Urinary bladder (tissue), 4 donors: ENCODE data around the gene ARMC8. TPM values are rescaled to one million over a fixed set of nuclear protein-coding genes. Genes with fewer than 3 reads are reported as not detected.

Experiments
- DNase-seq: peaks from one replicate; pipeline ENCODE4 v3.0.0-alpha.2; 2015; ENCODE audit errors: extremely low spot score
- H3K27ac ChIP-seq: one replicate; pipeline ENCODE4 v1.5.1; 2013; ENCODE audit warnings: low read depth, mild to moderate bottlenecking, moderate library complexity
- H3K36me3 ChIP-seq: one replicate; pipeline ENCODE4 v1.6.1; 2013; ENCODE audit warnings: mild to moderate bottlenecking, moderate library complexity; ENCODE audit not compliant: insufficient read depth
- H3K4me1 ChIP-seq: one replicate; pipeline ENCODE4 v1.6.1; 2013; ENCODE audit warnings: mild to moderate bottlenecking, moderate library complexity; ENCODE audit not compliant: insufficient read depth
- H3K4me3 ChIP-seq: one replicate; pipeline ENCODE4 v1.5.1; 2013; ENCODE audit warnings: low read depth, low read length
- WGBS: extraction: QIAGEN DNeasy Blood & Tissue Kit; methylation state at CpG from one replicate; pipeline ENCODE4 v1.1.7; 2013; 5-methylcytosine and 5-hydroxymethylcytosine counted together
- polyA plus RNA-seq: library from polyadenylated mRNA; stranded (reverse); fragments of 200-250 nt; gene quantifications from one replicate; pipeline ENCODE4 v1.2.3, GENCODE V29; 2013
- total RNA-seq: library from RNA; depleted of rRNA; stranded (reverse); fragments of >200 nt; gene quantifications from one replicate; pipeline ENCODE4 v1.2.3, GENCODE V29; 2014
- donor health status: healthy with polysubstance abuse.
- donor health status: healthy.

Gene ARMC8
- total and polyA plus RNA-seq, 2 donors: 33.0 to 83.3 TPM

DNA sequence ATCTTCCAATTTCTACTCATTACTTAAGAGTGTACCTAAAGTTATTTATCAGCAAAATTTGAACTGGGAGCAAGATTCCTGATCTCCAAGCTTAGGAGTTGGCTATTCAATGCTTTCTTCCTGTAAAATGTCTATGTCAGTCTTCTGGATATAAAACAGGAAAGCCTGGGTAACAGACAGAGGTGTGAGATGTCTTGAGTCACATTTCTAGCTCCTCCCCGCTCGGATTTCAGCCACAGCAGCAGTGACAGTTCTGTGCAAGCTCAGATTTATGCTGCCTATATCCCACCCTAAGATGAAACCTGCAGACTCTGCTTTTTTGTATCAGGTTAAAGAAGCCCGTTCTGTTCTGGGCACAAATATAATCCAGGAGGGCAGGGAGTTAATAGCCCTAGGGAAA, 2.1 kb upstream of the ARMC8 start:
- no peaks in the 10 kb centered on the region for H3K4me1 ChIP-seq
- no peak overlapping the region for H3K27ac ChIP-seq
- DNase-seq: no peak
- no peaks in the 10 kb centered on the region for H3K36me3 ChIP-seq
- 31% methylated on average over 3 of the region's 3 CpGs for WGBS
- no peak overlapping the region for H3K4me3 ChIP-seq

DNA sequence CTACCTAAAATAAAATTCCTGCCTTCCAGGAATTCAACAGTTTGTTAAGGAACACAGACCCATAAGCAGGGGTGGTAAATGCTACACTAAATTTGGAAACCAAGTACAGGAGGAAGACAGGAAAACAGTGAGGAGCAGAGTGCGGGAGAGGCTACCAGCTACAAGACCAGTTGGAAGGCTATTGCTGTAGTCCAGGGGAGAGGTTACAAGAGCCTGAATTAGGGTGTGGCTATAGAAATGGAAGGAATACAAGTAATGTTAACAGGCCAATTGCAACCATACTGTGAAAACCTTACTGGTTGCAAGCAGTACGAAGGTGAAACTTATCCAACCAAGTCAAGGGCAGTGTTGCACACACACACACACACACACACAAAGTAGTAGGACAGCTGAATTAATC, 880 bp upstream of the ARMC8 start:
- no peak for DNase-seq
- H3K36me3 ChIP-seq: no peaks in the 10 kb centered on the region
- peak overlapping the region; percentile 87 for H3K4me3 ChIP-seq
- WGBS: 75% methylated on average over 2 of the region's 2 CpGs
- H3K27ac ChIP-seq: no peak overlapping the region
- no peaks in the 10 kb centered on the region for H3K4me1 ChIP-seq

DNA sequence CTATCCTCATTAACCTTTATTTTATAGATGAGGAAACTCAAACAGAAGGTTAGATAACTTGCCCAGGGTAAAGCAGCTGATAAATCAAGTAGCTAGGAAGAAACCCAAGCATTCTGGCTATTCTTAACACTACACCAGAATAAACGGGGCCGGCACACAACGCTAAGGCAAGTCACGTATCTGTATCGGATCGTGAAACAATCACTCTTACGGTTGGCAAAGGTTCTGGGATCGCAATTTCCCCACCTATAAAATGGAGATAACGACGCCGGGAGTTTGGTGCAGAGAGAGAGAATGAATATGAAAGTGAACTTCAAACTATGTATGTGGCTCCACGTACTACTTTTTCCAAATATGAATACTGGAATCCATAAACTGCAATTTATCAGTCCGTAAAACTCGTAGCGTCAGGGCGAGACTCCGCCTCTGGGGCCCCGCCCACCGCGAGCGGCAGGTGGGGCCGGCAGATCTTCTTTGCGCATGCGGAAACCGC, 252 bp upstream of the ARMC8 start:
- Histone ChIP-seq H3K27ac (peak overlapping the region; percentile 95), H3K4me3 (peak overlapping the region; percentile 87), H3K4me1 (no peaks in the 10 kb centered on the region), H3K36me3 (no peaks in the 10 kb centered on the region)
- under 1% methylated on average over 25 of the region's 25 CpGs for WGBS
- peak; percentile 81 for DNase-seq

DNA sequence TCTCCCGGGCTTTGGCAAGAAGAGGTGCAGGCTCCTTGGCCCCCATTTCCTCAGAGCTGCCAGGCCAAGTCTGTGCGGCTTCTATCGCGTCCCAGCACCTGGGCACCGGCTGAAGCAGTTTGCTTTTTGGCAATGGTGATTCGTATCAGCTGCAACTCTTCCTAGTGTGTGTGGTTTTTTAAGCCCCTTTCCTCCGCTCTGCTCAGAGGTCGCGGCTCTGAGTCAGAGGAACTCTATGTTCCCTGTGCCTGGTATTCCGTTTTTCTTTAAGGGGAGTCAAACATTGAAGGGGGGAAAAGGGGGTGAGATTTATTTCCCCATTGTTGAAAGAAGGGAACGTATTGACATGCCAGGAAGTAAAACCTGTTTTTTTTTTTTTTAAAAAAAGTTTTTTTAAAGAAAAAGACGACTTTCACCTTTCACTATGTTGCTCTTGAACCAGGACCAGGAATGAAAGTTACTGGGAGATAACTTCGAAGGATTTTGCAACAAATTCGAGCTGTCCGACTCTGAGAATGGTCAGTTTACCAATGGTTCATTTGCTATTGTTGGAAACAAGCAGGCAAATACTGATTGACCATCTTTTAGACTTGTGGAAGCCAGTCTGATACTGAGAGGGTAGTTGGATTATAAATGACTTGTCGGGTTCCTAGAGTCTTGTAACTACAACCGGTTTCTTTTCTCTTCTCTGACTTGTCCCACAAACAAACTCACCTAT, 1.1 kb downstream of the ARMC8 start:
- H3K36me3 ChIP-seq: no peaks in the 10 kb centered on the region
- DNase-seq: no peak
- peak overlapping the region; percentile 87 for H3K4me3 ChIP-seq
- H3K27ac ChIP-seq: peak overlapping the region; percentile 95
- 6% methylated on average over 17 of the region's 17 CpGs for WGBS
- no peaks in the 10 kb centered on the region for H3K4me1 ChIP-seq

DNA sequence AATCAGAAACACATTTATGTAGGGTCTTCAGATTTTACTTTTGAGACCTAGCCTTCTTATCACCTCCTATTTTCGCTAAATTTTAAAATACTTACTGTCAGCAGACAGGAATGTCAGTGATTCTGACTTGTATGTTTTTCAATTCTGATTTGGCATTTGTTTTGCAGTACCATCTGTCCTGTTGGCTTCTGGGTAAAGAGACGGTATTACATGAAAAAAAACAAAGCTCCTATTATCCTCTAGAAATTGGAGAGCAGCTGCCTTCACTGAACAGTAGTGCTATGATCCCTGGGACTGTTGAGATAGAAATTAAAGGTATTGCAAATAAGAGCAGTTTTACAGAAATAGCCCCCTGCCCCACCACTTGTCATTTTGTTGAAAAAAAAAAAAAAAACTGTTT, 8.4 kb downstream of the ARMC8 start:
- H3K4me3 ChIP-seq: no peak overlapping the region
- no peaks in the 10 kb centered on the region for H3K36me3 ChIP-seq
- no peak overlapping the region for H3K27ac ChIP-seq
- WGBS: 70% methylated on average over 2 of the region's 2 CpGs
- no peaks in the 10 kb centered on the region for H3K4me1 ChIP-seq
- DNase-seq: no peak

DNA sequence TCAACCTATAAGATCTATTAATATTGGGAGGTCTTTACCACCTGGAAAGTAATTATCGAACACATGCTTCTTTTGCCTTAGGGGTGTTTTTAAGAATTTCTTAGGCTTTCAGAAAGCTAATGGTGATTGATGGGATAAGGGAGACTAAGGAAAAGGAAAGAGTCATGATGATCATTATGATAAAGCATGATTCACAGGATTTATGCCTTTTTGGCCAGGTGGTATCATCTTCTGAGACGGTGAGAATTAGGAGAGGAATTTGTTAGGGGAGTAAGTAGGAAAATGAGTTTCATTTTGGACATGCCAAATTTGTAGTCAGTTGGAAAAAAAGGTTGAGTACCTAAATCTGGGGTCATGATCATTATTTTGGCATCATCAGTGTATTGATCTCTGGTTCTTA, 8.9 kb downstream of the ARMC8 start:
- H3K27ac ChIP-seq: no peak overlapping the region
- no peaks in the 10 kb centered on the region for H3K4me1 ChIP-seq
- 86% methylated on average over 2 of the region's 2 CpGs for WGBS
- DNase-seq: no peak
- H3K4me3 ChIP-seq: no peak overlapping the region
- H3K36me3 ChIP-seq: no peaks in the 10 kb centered on the region

DNA sequence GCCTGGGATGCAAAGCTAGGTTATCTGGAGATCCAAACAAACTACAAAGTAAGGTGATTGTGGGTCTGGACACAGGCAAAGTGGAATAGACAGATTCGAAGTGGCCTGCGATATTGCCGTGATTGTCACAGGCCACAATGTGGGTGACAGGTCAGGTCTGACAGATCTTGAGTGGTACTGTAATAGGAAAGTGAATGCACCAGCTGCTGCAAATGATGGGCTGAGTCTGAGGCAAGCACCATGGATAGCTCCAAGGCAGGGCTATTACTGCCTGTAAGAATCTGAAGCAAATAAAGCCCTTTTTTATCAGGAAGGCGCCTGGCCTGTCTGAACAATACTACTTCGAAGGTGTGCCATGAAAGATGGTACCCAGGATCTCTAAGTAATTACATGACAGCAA, 10.0 kb downstream of the ARMC8 start:
- Histone ChIP-seq H3K4me3 (no peak overlapping the region), H3K27ac (no peak overlapping the region), H3K36me3 (no peaks in the 10 kb centered on the region), H3K4me1 (no peaks in the 10 kb centered on the region)
- WGBS: 80% methylated on average over 5 of the region's 5 CpGs
- no peak for DNase-seq

DNA sequence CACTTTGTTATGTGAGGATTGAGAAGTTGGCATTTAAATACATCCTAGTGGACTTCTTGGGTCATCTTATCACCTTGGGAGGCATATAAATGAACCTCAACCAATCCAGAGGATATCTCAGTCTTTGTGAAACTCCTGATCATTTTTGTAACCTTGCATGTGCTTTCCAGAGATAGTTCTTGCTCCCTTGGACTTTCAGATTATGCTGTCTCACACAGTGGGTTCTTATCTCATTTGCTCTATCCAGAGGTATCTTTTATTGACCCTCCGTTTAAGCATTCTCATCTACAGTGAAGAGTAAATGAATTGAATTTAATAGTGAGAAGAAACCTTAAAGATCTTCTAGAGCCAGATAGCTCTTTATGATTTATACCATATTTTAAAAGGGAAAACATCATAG, 10.4 kb downstream of the ARMC8 start:
- Histone ChIP-seq H3K4me3 (no peak overlapping the region), H3K4me1 (no peaks in the 10 kb centered on the region), H3K27ac (no peak overlapping the region), H3K36me3 (no peaks in the 10 kb centered on the region)
- 88% methylated on average over 1 of the region's 1 CpG for WGBS
- DNase-seq: no peak

DNA sequence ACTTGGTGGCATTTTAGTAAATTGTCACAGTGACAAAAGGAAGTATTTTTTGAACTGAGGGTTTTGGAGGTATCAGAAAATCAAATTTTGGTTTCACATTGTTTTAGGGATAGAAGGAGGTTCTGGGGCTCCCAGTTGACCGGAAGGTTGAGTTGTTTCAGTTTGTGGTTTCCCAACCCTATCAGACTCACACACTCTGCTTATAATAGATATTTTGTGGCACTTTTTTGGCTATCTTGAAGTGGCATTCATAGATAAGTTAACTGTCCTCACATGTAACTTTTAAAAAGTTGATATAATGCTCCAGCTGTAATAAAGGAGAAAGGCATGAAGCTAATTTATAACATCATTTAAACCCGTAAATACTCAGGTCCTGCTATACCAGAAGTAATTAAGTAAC, 12.8 kb downstream of the ARMC8 start:
- H3K4me1 ChIP-seq: no peaks in the 10 kb centered on the region
- 80% methylated on average over 2 of the region's 2 CpGs for WGBS
- no peak overlapping the region for H3K27ac ChIP-seq
- no peaks in the 10 kb centered on the region for H3K36me3 ChIP-seq
- H3K4me3 ChIP-seq: no peak overlapping the region
- no peak for DNase-seq

DNA sequence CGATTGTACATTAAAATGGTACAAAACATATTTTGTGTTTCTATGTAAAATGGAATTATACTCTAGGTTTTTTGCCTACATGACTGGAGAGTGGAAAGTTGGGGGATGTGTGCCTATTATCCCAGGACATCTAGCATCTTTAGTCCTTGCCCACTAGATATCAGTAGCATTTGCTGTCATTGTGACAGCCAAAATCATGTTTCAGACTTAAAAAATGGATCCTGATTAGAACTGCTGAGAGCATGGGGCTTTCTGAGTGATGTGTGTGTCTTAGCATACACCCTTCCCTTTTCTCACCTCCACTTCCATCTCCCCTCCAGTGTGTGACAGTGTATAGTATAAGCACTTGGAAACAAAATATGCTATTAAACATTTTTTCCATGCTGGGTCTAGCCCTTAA, 13.3 kb downstream of the ARMC8 start:
- 90% methylated on average over 1 of the region's 1 CpG for WGBS
- Histone ChIP-seq H3K4me1 (no peaks in the 10 kb centered on the region), H3K36me3 (no peaks in the 10 kb centered on the region), H3K27ac (no peak overlapping the region), H3K4me3 (no peak overlapping the region)
- DNase-seq: no peak

DNA sequence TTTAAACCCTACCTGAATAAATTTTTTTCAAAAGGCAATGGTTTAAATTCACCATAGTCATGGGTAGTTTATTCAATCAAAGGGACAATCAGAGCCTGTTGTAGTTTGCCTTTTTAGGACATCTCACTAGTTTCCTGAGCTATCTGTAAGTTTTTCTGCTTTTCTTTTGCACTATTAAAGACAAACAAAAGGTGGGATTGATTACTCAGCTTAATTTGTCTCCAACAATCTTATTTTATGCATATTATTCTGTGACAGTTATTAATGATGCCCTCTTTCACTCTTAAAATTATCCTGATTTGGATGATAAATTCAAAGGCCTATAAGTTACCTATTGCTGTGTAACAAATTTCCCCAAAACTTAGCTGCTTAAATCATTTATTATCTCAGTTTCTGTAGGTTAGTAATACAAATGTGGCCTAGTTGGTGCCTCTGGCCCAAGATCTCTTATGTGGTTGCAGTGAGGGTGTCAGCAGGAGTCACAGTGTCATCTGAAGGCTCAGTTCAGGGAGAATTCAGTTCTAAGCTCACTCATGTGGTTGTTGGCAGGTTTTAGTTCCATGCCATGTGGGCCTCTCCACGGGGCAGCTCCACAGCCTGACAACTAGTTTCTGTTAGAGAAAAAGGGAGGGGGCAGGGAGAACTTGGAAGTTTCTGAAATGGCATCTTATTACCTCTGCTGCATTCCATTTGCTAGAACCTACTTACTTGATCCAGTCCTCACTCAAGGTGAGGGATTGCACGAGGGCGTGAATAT, 16.0 kb downstream of the ARMC8 start:
- H3K4me3 ChIP-seq: no peak overlapping the region
- H3K27ac ChIP-seq: no peak overlapping the region
- no peaks in the 10 kb centered on the region for H3K4me1 ChIP-seq
- no peak for DNase-seq
- no peaks in the 10 kb centered on the region for H3K36me3 ChIP-seq
- WGBS: 78% methylated on average over 3 of the region's 3 CpGs

DNA sequence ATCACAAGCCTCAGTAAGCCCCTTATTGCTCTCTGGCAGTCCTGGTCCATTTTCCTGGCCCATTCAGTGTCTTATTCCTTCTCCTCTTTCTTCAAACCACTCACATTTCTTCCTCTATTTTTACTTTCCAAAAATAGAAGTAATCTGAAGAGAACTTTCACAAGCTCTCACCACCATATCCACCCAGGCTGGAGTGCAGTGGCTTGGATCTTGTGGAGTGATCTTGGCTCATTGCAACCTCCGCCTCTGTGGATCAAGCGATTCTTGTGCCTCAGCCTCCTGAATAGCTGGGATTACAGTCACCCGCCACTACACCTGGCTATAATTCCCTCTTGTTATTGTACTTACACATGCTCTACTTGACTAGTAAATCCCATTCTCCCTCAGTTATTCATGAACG, 16.8 kb downstream of the ARMC8 start:
- Histone ChIP-seq H3K27ac (no peak overlapping the region), H3K4me3 (no peak overlapping the region), H3K36me3 (no peaks in the 10 kb centered on the region), H3K4me1 (no peaks in the 10 kb centered on the region)
- 90% methylated on average over 4 of the region's 4 CpGs for WGBS
- no peak for DNase-seq

DNA sequence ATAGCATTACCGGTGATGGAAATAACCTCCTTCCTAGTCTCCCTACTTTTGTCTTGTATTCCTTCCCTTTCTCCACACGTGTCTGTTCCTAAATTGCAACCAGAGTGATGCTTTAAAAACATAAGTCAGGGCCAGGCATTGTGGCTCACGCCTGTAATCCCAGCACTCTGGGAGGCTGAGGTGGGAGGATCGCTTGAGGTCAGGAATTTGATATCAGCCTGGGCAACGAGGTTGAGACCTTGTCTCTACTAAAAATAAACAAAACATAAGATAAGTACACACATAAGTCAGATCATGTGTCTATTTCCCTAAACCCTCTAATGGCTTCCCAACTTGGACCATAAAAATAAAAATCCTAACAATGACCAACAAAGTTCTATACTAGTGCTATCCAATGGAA, 18.4 kb downstream of the ARMC8 start:
- no peak for DNase-seq
- H3K4me1 ChIP-seq: no peaks in the 10 kb centered on the region
- H3K4me3 ChIP-seq: no peak overlapping the region
- no peaks in the 10 kb centered on the region for H3K36me3 ChIP-seq
- WGBS: 65% methylated on average over 5 of the region's 5 CpGs
- H3K27ac ChIP-seq: no peak overlapping the region

DNA sequence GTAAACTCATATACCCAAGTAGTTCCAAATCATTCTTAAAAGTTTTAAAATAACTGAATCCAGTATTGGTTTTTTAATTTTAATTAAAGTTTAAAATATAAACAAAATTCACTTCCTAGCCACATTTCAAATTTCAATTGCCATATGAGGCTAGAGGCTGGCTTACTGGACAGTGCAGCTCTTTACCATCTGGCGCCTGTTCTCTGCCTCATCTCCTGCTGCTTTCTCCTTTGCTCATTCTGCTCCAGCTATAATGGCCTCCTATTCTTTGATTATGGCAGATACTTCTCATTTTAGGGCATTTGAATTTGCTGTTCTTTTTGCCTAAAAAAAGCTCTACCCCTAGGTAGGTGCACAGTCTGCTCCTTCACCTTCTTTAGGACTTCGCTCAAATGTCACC, 19.1 kb downstream of the ARMC8 start:
- DNase-seq: no peak
- Histone ChIP-seq H3K36me3 (no peaks in the 10 kb centered on the region), H3K27ac (no peak overlapping the region), H3K4me1 (no peaks in the 10 kb centered on the region), H3K4me3 (no peak overlapping the region)
- WGBS: over 99% methylated on average over 2 of the region's 2 CpGs
